ENCODE results near the gene CMTM4.

GRCh38 chr16:66699898-66700297 lies 3.4 kb upstream of the CMTM4 start:
- TF ChIP-seq CTCF (optimal IDR thresholded peaks at IDR 0.05 in 1 of 3, IDR thresholded peaks at IDR 0.05 in 1 of 3, conservative IDR thresholded peaks at IDR 0.05 in 1 of 3; ENCODE audit: extremely low read depth in 1 of 3, insufficient read depth in 2 of 3, low read length in 3 of 3) (no peak), EZH2 (IDR thresholded peaks at IDR 0.05; ENCODE audit: low read length) (no peak)
